Rectal smooth muscle tissue (tissue), 1 donor: ENCODE data around the gene NSG2.
"Not testable (repeated sequence)": the region's sequence is repeated elsewhere in the genome, so short reads cannot be mapped to it uniquely, and the experiment has no call there.

Experiments
- H3K27ac ChIP-seq: one replicate; pipeline ENCODE4 v1.7.0; 2013; ENCODE audit warnings: low read depth, low read length, inconsistent platforms
- H3K27me3 ChIP-seq: one replicate; pipeline ENCODE4 v1.7.0; 2013; ENCODE audit warnings: low read length; ENCODE audit not compliant: control insufficient read depth, insufficient read depth
- H3K36me3 ChIP-seq: one replicate; pipeline ENCODE4 v1.7.0; 2013; ENCODE audit warnings: low read length; ENCODE audit not compliant: control insufficient read depth, insufficient read depth
- H3K4me1 ChIP-seq: one replicate; pipeline ENCODE4 v1.7.0; 2013; ENCODE audit warnings: low read length; ENCODE audit not compliant: control insufficient read depth, insufficient read depth
- H3K4me3 ChIP-seq: one replicate; pipeline ENCODE4 v1.7.0; 2013; ENCODE audit warnings: low read length
- H3K9ac ChIP-seq: one replicate; pipeline ENCODE4 v1.7.0; 2013; ENCODE audit warnings: low read length

Gene NSG2

DNA sequence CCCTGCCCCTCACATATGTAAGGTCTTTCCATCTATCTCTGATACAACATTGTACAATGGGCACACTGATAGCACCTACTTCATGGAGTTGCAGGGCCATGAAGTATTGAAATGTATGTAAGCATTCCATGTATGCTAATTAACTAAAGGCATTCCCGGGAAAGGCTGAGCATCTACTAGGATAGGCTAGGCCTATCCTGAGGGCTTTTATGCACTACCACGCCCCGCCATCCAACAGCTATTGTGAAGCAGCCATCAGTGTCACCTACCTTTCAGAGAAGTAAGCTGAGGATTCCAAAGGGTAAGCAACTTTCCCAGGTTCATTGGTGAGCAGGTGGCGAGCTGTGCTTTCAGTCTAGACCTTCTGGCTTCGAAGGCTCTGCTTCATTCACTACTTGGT, 47.6 kb downstream of the NSG2 start:
- H3K27me3 ChIP-seq, result no peaks in the 10 kb centered on the region
- no peak overlapping the region for H3K4me3 ChIP-seq
- no peaks in the 10 kb centered on the region for H3K36me3 ChIP-seq
- H3K27ac ChIP-seq, result no peak overlapping the region
- H3K9ac ChIP-seq, result no peak overlapping the region
- H3K4me1 ChIP-seq, result no peaks in the 10 kb centered on the region

- Histone ChIP-seq H3K4me1 (no peaks in the 10 kb centered on the region), H3K27me3 (no peaks in the 10 kb centered on the region), H3K36me3 (no peaks in the 10 kb centered on the region), H3K4me3 (no peak overlapping the region), H3K9ac (no peak overlapping the region), H3K27ac (no peak overlapping the region)
Observed at GRCh38 chr5:174094857-174095606, 49.5 kb downstream of the NSG2 start.

DNA sequence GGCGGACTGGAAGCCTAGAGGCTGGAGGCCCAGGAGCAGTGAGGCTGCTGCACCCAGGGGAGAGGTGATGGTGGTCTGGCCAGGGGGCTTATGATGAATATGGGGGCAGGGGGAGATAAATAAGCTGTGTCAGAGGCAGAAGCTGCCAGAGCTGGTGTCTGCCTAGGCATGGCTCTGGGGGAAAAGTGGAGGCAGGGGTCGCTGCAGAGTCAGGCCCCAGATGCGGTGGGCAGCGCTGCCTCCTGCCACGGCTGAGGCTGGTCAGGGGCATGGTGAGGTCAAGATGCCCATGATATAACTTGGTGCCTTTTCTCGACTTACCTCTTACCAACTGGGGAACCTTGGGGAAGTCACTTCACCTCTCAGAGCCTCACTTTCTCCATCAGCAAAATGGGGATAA, 51.1 kb downstream of the NSG2 start:
- Histone ChIP-seq H3K27ac (no peak overlapping the region), H3K4me1 (no peaks in the 10 kb centered on the region), H3K4me3 (no peak overlapping the region), H3K27me3 (no peaks in the 10 kb centered on the region), H3K9ac (no peak overlapping the region), H3K36me3 (no peaks in the 10 kb centered on the region)

DNA sequence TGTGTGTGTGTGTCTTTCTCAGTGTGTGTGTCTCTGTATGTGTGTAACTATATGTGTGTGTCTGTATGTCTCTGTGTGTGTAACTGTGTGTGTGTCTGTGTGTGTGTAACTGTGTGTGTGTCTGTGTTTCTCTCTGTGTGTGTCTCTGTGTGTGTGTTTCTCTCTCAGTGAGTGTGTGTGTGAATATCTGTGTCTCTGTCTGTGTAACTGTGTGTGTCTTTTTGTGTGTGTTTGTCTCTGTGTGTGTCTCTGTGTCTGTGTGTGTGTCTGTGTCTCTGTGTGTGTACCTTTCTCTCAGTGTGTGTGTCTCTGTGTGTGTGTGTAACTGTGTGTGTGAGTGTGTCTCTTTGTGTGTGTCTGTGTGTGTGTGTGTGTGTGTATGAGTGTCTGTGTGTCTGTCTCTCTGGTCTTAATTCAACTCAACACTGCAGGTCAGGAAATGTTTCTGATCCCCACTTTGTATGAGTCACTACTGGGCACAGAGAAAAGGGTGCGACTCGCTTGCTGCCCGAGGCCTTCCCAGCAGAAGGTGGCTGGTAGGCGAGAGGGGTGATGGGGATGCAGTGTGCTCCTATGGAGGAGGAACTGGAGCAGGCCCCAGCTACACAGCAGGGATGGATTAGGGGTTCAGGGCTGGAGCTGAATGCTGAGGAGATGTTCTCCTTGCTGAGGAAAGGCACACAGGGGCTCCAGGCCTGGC, 52.1 kb downstream of the NSG2 start:
- no peak overlapping the region for H3K9ac ChIP-seq
- H3K4me1 ChIP-seq, result no peaks in the 10 kb centered on the region
- no peak overlapping the region for H3K4me3 ChIP-seq
- H3K27ac ChIP-seq, result no peak overlapping the region
- H3K27me3 ChIP-seq, result no peaks in the 10 kb centered on the region
- no peaks in the 10 kb centered on the region for H3K36me3 ChIP-seq

GRCh38 chr5:174098694-174099093, 53.2 kb downstream of the NSG2 start:
- Histone ChIP-seq H3K9ac (no peak overlapping the region), H3K36me3 (no peaks in the 10 kb centered on the region), H3K4me1 (no peaks in the 10 kb centered on the region), H3K4me3 (no peak overlapping the region), H3K27ac (no peak overlapping the region), H3K27me3 (no peaks in the 10 kb centered on the region)

DNA sequence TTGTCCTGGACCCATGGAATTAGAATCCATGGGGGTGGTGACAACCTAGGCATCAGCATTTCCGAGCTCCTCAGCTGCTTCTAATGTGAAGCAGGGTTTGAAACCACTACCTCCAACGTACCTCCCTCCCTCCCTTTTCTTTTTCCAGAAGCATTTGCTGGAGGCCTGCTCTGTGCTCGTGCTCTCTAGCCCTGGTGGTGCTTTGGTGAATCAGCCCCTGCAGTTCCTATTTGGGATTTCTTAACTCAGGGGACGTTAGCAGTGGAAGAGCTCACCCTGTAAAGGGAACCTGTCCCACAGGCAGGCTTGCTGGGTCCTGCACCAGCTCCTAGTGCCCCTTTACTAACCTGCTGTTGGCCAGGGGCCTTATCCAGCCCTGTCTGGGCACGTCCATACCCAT, 55.0 kb downstream of the NSG2 start:
- no peaks in the 10 kb centered on the region for H3K36me3 ChIP-seq
- no peaks in the 10 kb centered on the region for H3K27me3 ChIP-seq
- H3K9ac ChIP-seq, result no peak overlapping the region
- no peak overlapping the region for H3K4me3 ChIP-seq
- no peak overlapping the region for H3K27ac ChIP-seq
- H3K4me1 ChIP-seq, result no peaks in the 10 kb centered on the region

DNA sequence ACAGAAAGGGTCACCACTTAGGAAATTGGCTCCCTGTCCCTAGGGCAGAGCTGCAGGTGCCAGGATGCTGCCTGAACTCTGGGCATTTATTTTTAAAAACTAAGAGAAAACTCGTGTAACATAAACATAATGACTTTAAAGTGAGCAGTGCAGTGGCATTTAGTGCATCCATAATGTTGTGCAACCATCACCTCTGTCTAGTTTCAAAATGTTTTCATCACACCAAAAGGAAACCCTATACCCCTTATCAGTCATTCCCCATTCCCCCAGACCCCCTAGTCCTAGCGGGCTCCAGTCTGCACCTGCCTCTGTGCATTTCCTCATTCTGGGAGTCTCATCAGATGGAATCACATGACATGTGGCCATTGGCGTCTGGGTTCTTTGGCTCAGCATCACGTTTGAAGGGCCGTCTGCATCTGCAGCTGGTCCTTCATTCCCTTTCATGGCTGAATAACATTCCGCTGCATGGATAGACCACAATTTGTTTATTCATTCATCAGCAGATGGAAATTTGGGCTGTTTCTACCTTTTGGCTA, 55.8 kb downstream of the NSG2 start:
- Histone ChIP-seq H3K27ac (no peak overlapping the region), H3K4me1 (no peaks in the 10 kb centered on the region), H3K4me3 (no peak overlapping the region), H3K36me3 (no peaks in the 10 kb centered on the region), H3K9ac (no peak overlapping the region), H3K27me3 (no peaks in the 10 kb centered on the region)

DNA sequence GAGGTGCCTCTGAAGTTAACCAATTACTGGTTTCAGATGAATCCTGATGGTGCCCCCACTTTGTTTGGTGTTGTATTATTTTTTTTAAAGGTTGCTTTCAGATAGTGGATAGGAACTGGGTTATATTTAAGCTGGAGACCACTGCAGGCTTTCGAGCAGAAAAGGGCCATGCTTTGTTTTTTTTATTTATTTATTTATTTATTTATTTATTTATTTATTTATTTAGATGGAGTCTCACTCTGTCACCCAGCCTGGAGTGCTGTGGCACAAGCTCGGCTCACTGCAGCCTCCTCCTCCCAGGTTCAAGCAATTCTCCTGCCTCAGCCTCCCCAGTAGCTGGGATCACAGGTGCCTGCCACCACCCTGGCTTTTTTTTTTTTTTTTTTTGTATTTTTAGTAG, 57.1 kb downstream of the NSG2 start:
- H3K4me1 ChIP-seq, H3K9ac ChIP-seq, H3K4me3 ChIP-seq, H3K27ac ChIP-seq, H3K27me3 ChIP-seq, H3K36me3 ChIP-seq: not testable (repeated sequence)

GRCh38 chr5:174106997-174107655, 61.6 kb downstream of the NSG2 start:
- H3K9ac ChIP-seq, result no peak overlapping the region
- no peaks in the 10 kb centered on the region for H3K36me3 ChIP-seq
- H3K27ac ChIP-seq, result no peak overlapping the region
- H3K4me3 ChIP-seq, result no peak overlapping the region
- H3K4me1 ChIP-seq, result no peaks in the 10 kb centered on the region
- no peaks in the 10 kb centered on the region for H3K27me3 ChIP-seq

DNA sequence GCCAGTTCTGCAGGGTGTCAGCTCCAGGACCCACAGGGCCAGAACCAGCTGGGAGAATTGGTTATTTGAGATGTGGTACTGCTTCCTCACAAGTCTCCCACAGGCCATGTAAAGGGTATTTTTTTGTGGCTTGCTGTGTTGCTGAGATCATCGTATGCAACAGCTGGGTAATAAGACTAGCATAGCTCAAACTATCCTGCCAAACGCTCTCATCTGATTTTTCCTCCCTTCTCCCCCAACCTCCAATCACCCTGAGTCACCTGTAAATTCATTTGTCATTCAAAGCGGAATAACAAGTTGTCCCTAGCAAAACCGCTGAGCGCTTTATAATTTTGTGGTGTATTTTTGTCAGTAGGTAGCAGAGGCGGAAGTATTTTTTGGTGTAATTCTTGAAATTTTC, 63.2 kb downstream of the NSG2 start:
- H3K36me3 ChIP-seq, result no peaks in the 10 kb centered on the region
- no peak overlapping the region for H3K9ac ChIP-seq
- H3K4me1 ChIP-seq, result no peaks in the 10 kb centered on the region
- H3K27ac ChIP-seq, result no peak overlapping the region
- H3K4me3 ChIP-seq, result no peak overlapping the region
- H3K27me3 ChIP-seq, result no peaks in the 10 kb centered on the region

- Histone ChIP-seq H3K9ac (no peak overlapping the region), H3K27ac (no peak overlapping the region), H3K4me3 (no peak overlapping the region), H3K27me3 (no peaks in the 10 kb centered on the region), H3K36me3 (no peaks in the 10 kb centered on the region), H3K4me1 (no peaks in the 10 kb centered on the region)
Observed at GRCh38 chr5:174109698-174110260, 64.3 kb downstream of the NSG2 start.

DNA sequence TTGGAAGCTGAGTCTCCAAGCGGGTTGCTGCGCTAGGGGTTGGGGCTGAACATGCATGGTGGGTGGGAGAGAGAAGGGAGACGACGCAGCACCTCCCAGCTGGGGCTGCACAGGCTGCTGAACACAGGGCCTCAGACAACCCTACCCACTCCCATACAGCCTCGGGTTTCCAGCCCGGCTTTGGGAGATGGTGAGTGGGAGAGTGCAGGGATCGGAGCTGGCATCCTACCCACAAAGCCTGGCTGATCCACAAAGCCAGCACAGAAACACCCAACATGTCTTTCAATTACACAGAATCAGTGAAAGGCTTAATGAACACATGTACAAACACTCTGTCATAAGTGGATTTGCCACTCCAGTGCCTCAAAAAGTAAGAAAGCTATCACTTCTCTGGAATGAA, 64.8 kb downstream of the NSG2 start:
- no peaks in the 10 kb centered on the region for H3K36me3 ChIP-seq
- no peak overlapping the region for H3K4me3 ChIP-seq
- no peak overlapping the region for H3K27ac ChIP-seq
- no peaks in the 10 kb centered on the region for H3K4me1 ChIP-seq
- no peaks in the 10 kb centered on the region for H3K27me3 ChIP-seq
- H3K9ac ChIP-seq, result no peak overlapping the region
